HEK293 (cell line): Measurements from ENCODE around the gene ITGA5.

Experiments
- CTCF ChIA-PET: fragments of 350-600 bp; formaldehyde crosslinking; extraction: SDS; loops from one replicate; lab custom pipeline; 2021; ENCODE audit warnings: antibody characterized with exemption; lab: Yijun Ruan, JAX
- POLR2A ChIA-PET: fragments of 300-600 bp; formaldehyde crosslinking; extraction: SDS; loops from one replicate; lab custom pipeline; 2020; ENCODE audit warnings: antibody characterized with exemption, inconsistent platforms; lab: Yijun Ruan, JAX
- H3K27ac ChIP-seq: fragments of 200-500 bp; sonication (Bioruptor generic); 2 replicates; pipeline ENCODE4 v1.5.1; 2014; ENCODE audit warnings: low read depth, low read length, control low read depth, inconsistent platforms; ENCODE audit errors: extremely low read depth
- H3K36me3 ChIP-seq, 2 experiments: fragments of 200-500 bp in 1 of 2; sonication (Bioruptor generic) in 1 of 2; 1 replicate in 1 of 2; 2 replicates in 1 of 2; pipeline ENCODE4 v1.5.1; 2014 to 2017; ENCODE audit warnings: inconsistent platforms in 2 of 2, low read length in 2 of 2; ENCODE audit not compliant: control insufficient read depth in 2 of 2, insufficient read depth in 1 of 2
- H3K4me1 ChIP-seq: fragments of 200-500 bp; sonication (Bioruptor generic); 2 replicates; pipeline ENCODE4 v1.5.1; 2014; ENCODE audit warnings: mild to moderate bottlenecking, low read length, inconsistent platforms; ENCODE audit not compliant: control insufficient read depth, insufficient read depth
- H3K4me3 ChIP-seq: 2 replicates; pipeline ENCODE4 v1.5.1; 2011; ENCODE audit warnings: low read depth, mild to moderate bottlenecking, control low read depth, low read length, moderate library complexity
- H3K9me3 ChIP-seq: fragments of 200-500 bp; sonication (Bioruptor generic); 2 replicates; pipeline ENCODE4 v1.5.1; 2014; ENCODE audit warnings: low read depth, low read length, inconsistent platforms; ENCODE audit not compliant: control insufficient read depth, insufficient read depth
- CTCF ChIP-seq: fragments of 450-650 bp; formaldehyde crosslinking; IDR thresholded peaks from 2 replicates; pipeline ENCODE4 v1.5.1; 2016; ENCODE audit warnings: missing biosample characterization, missing genetic modification characterization
- PRDM10 ChIP-seq: fragments of 450-650 bp; formaldehyde crosslinking; IDR thresholded peaks from 2 replicates; pipeline ENCODE4 v1.5.1; 2016; ENCODE audit warnings: missing biosample characterization, missing genetic modification characterization
- PRDM6 ChIP-seq: fragments of 450-650 bp; formaldehyde crosslinking; IDR thresholded peaks from 2 replicates; pipeline ENCODE4 v1.5.1; 2017; ENCODE audit warnings: missing biosample characterization, missing genetic modification characterization
- ZFHX2 ChIP-seq: fragments of 450-650 bp; formaldehyde crosslinking; conservative IDR thresholded peaks from 2 replicates; pipeline ENCODE4 v1.5.1; 2016; ENCODE audit warnings: missing biosample characterization, missing genetic modification characterization
- ZNF121 ChIP-seq: fragments of 450-650 bp; formaldehyde crosslinking; IDR thresholded peaks from 2 replicates; pipeline ENCODE4 v1.5.1; 2016; ENCODE audit warnings: missing biosample characterization, missing genetic modification characterization
- ZNF324 ChIP-seq: fragments of 450-650 bp; formaldehyde crosslinking; IDR thresholded peaks from 2 replicates; pipeline ENCODE4 v1.5.1; 2016; ENCODE audit warnings: missing biosample characterization, missing genetic modification characterization
- ZNF654 ChIP-seq: fragments of 450-650 bp; formaldehyde crosslinking; IDR thresholded peaks from 2 replicates; pipeline ENCODE4 v1.5.1; 2016; ENCODE audit warnings: low read depth, missing biosample characterization, missing genetic modification characterization
- ZNF707 ChIP-seq: fragments of 450-650 bp; formaldehyde crosslinking; IDR thresholded peaks from 2 replicates; pipeline ENCODE4 v1.5.1; 2016; ENCODE audit warnings: missing biosample characterization, missing genetic modification characterization

ITGA5 gene

GRCh38 chr12:54463034-54463433 is 44.0 kb upstream of the ITGA5 start:
- H3K4me3 ChIP-seq, result no peak overlapping the region
- no peaks in the 10 kb centered on the region for H3K36me3 ChIP-seq
- ChIA-PET POLR2A (no interaction called here), CTCF (interaction anchor here (1.1 to 2.1 kb wide), 6 partner anchors 10 to 83 kb away, joined by 3 to 17 read pairs (median 8); no protein-coding TSS in a partner anchor)
- no peak for TF ChIP-seq ZFHX2 (tag by site-specific recombination)
- TF ChIP-seq ZNF324, result no peak
- no peaks in the 10 kb centered on the region for H3K9me3 ChIP-seq
- H3K4me1 ChIP-seq, result peaks cover 31% of the 10 kb centered on the region
- no peak overlapping the region for H3K27ac ChIP-seq

GRCh38 chr12:54460317-54460923 is 41.4 kb upstream of the ITGA5 start:
- POLR2A ChIA-PET, result no interaction called here

More at GRCh38 chr12:54460317-54460923, 41.4 kb upstream of the ITGA5 start:
- no peaks in the 10 kb centered on the region for H3K36me3 ChIP-seq
- TF ChIP-seq ZNF654 (tag by site-specific recombination) (peak; percentile 44), CTCF (tag by site-specific recombination) (peak; percentile 29; the same call in 1 of the 2 replicates), PRDM10 (tag by site-specific recombination) (0 out of 2 replicates have a peak, but pooled peaks have one; percentile 35), ZNF707 (tag by site-specific recombination) (no peak), ZNF121 (tag by site-specific recombination) (no peak), PRDM6 (tag by site-specific recombination) (peak; percentile 32; the same call in 1 of the 2 replicates)
- CTCF ChIA-PET, result interaction anchor here (0.5 to 1.8 kb wide), 4 partner anchors 21 to 252 kb away, joined by 3 to 8 read pairs (median 5); no protein-coding TSS in a partner anchor
- H3K9me3 ChIP-seq, result no peaks in the 10 kb centered on the region
- no peak overlapping the region for H3K4me3 ChIP-seq
- H3K4me1 ChIP-seq, result peaks cover 19% of the 10 kb centered on the region
- no peak overlapping the region for H3K27ac ChIP-seq
